Measurements from ENCODE around the gene CAMK2B.

DNA sequence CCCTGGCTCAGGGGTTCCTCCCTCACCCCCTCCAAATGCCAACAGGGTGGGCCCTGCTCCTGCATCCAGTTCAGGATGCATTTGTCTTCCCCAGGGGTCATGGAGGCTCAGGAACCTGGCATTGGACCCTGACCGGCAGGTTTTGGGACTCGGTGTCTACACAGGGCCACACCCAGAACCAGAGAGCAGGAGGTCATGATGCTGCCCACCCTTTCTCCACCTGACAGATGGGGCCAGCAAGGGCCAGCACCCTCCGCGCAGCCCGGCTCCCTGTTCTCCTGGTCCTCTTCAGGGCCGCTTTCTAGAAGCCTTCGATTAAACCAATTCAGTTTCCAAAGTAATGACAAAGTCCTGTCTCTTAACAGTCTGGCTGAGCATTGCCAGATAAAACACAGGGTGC lies 50.2 kb downstream of the CAMK2B start:
- TF ChIP-seq, protein P1, sequence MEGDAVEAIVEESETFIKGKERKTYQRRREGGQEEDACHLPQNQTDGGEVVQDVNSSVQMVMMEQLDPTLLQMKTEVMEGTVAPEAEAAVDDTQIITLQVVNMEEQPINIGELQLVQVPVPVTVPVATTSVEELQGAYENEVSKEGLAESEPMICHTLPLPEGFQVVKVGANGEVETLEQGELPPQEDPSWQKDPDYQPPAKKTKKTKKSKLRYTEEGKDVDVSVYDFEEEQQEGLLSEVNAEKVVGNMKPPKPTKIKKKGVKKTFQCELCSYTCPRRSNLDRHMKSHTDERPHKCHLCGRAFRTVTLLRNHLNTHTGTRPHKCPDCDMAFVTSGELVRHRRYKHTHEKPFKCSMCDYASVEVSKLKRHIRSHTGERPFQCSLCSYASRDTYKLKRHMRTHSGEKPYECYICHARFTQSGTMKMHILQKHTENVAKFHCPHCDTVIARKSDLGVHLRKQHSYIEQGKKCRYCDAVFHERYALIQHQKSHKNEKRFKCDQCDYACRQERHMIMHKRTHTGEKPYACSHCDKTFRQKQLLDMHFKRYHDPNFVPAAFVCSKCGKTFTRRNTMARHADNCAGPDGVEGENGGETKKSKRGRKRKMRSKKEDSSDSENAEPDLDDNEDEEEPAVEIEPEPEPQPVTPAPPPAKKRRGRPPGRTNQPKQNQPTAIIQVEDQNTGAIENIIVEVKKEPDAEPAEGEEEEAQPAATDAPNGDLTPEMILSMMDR (conservative IDR thresholded peaks at IDR 0.05), result no peak
- no peak for TF ChIP-seq ZFX (IDR thresholded peaks at IDR 0.05)
